ENCODE results near the gene FRMD4A.

Gene FRMD4A

GRCh38 chr10:14340051-14340744, 9.5 kb upstream of the FRMD4A start:
- no peak for DNase-seq
- Histone ChIP-seq H3K27ac (no peak overlapping the region), H3K4me3 (ENCODE audit: low read depth, low read length) (no peak overlapping the region), H3K36me3 (replicated peaks) (no peaks in the 10 kb centered on the region), H3K27me3 (replicated peaks) (no peaks in the 10 kb centered on the region)
- TF ChIP-seq, protein P1, sequence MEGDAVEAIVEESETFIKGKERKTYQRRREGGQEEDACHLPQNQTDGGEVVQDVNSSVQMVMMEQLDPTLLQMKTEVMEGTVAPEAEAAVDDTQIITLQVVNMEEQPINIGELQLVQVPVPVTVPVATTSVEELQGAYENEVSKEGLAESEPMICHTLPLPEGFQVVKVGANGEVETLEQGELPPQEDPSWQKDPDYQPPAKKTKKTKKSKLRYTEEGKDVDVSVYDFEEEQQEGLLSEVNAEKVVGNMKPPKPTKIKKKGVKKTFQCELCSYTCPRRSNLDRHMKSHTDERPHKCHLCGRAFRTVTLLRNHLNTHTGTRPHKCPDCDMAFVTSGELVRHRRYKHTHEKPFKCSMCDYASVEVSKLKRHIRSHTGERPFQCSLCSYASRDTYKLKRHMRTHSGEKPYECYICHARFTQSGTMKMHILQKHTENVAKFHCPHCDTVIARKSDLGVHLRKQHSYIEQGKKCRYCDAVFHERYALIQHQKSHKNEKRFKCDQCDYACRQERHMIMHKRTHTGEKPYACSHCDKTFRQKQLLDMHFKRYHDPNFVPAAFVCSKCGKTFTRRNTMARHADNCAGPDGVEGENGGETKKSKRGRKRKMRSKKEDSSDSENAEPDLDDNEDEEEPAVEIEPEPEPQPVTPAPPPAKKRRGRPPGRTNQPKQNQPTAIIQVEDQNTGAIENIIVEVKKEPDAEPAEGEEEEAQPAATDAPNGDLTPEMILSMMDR (IDR thresholded peaks at IDR 0.05; ENCODE audit: low read depth, low read length, missing control alignments) = no peak
- in situ Hi-C loops (cut with HindIII; ENCODE audit: low pct_ligation_motif_present, low sequenced_read_pairs) = no loop called here

GRCh38 chr10:14336736-14337135, 6.0 kb upstream of the FRMD4A start:
- Histone ChIP-seq H3K36me3 (replicated peaks) (no peaks in the 10 kb centered on the region), H3K4me3 (ENCODE audit: low read depth, low read length) (no peak overlapping the region), H3K27ac (no peak overlapping the region), H3K27me3 (replicated peaks) (no peaks in the 10 kb centered on the region)
- TF ChIP-seq, protein P1 (IDR thresholded peaks at IDR 0.05; ENCODE audit: low read depth, low read length, missing control alignments) = no peak
- in situ Hi-C loops (cut with HindIII; ENCODE audit: low pct_ligation_motif_present, low sequenced_read_pairs) = no loop called here
- no peak for DNase-seq

GRCh38 chr10:14334771-14335170, 4.0 kb upstream of the FRMD4A start:
- in situ Hi-C loops (cut with HindIII; ENCODE audit: low pct_ligation_motif_present, low sequenced_read_pairs) = no loop called here
- H3K4me3 ChIP-seq (ENCODE audit: low read depth, low read length) = no peak overlapping the region
- DNase-seq = no peak
- no peaks in the 10 kb centered on the region for H3K36me3 ChIP-seq (replicated peaks)
- TF ChIP-seq, protein P1 (IDR thresholded peaks at IDR 0.05; ENCODE audit: low read depth, low read length, missing control alignments) = no peak
- no peak overlapping the region for H3K27ac ChIP-seq
- H3K27me3 ChIP-seq (replicated peaks) = no peaks in the 10 kb centered on the region

GRCh38 chr10:14333606-14334005, 2.9 kb upstream of the FRMD4A start:
- H3K36me3 ChIP-seq (replicated peaks) = no peaks in the 10 kb centered on the region
- no peak overlapping the region for H3K4me3 ChIP-seq (ENCODE audit: low read depth, low read length)
- no peaks in the 10 kb centered on the region for H3K27me3 ChIP-seq (replicated peaks)
- no peak overlapping the region for H3K27ac ChIP-seq
- no peak for DNase-seq
- TF ChIP-seq, protein P1 (IDR thresholded peaks at IDR 0.05; ENCODE audit: low read depth, low read length, missing control alignments) = no peak
- in situ Hi-C loops (cut with HindIII; ENCODE audit: low pct_ligation_motif_present, low sequenced_read_pairs) = no loop called here

GRCh38 chr10:14332903-14333302, 2.2 kb upstream of the FRMD4A start:
- TF ChIP-seq, protein P1 (IDR thresholded peaks at IDR 0.05; ENCODE audit: low read depth, low read length, missing control alignments) = no peak
- Histone ChIP-seq H3K27ac (no peak overlapping the region), H3K4me3 (ENCODE audit: low read depth, low read length) (no peak overlapping the region), H3K27me3 (replicated peaks) (no peaks in the 10 kb centered on the region), H3K36me3 (replicated peaks) (no peaks in the 10 kb centered on the region)
- no peak for DNase-seq
- in situ Hi-C loops (cut with HindIII; ENCODE audit: low pct_ligation_motif_present, low sequenced_read_pairs) = no loop called here

- in situ Hi-C loops (cut with HindIII; ENCODE audit: low pct_ligation_motif_present, low sequenced_read_pairs) = no loop called here
- H3K36me3 ChIP-seq (replicated peaks) = no peaks in the 10 kb centered on the region
- TF ChIP-seq, protein P1 (IDR thresholded peaks at IDR 0.05; ENCODE audit: low read depth, low read length, missing control alignments) = no peak
- no peak overlapping the region for H3K27ac ChIP-seq
- DNase-seq = no peak
- no peaks in the 10 kb centered on the region for H3K27me3 ChIP-seq (replicated peaks)
- no peak overlapping the region for H3K4me3 ChIP-seq (ENCODE audit: low read depth, low read length)
These were observed 964 bp downstream of the FRMD4A start for GRCh38 chr10:14329746-14330173.

Data from brain microvascular endothelial cell (primary cell).